CD4-positive, alpha-beta T cell (primary cell): ENCODE data around the gene CD63. TPM values are rescaled to one million over a fixed set of nuclear protein-coding genes. Genes with fewer than 3 reads are reported as not detected.

Source experiments
- ATAC-seq: fragments of 200-7000 bp; cut with Tn5 transposase; one replicate; pipeline ENCODE4 v1.10.0; 2022; ENCODE audit warnings: mild to moderate bottlenecking; ENCODE audit not compliant: poor library complexity
- CTCF ChIA-PET: fragments of 350-600 bp; sonication (Branson Sonifier 250); formaldehyde crosslinking; loops from one replicate; lab custom pipeline; 2021; ENCODE audit warnings: antibody characterized with exemption, inconsistent platforms; lab: Charles Lee
- POLR2A ChIA-PET: fragments of 350-600 bp; sonication (Branson Sonifier 250); formaldehyde crosslinking; loops from one replicate; lab custom pipeline; 2021; ENCODE audit warnings: antibody characterized with exemption, inconsistent platforms; lab: Charles Lee
- DNase-seq, 14 experiments: peaks; one replicate each; pipeline ENCODE4 v3.0.0-alpha.2; 2013 to 2020; ENCODE audit warnings: mixed read lengths in 2 of 14
- H3K27ac ChIP-seq, 2 donors: one replicate each; pipeline versions ENCODE4 v1.5.1 to v1.7.0; 2013; ENCODE audit warnings: low read length in 2 of 2, low read depth in 1 of 2, mild to moderate bottlenecking in 1 of 2
- H3K27me3 ChIP-seq, 2 experiments: 1 replicate in 1 of 2; 2 replicates in 1 of 2; pipeline versions ENCODE4 v1.6.1 to v1.7.0; 2013; ENCODE audit warnings: low read length in 2 of 2, control low read depth in 1 of 2, mild to moderate bottlenecking in 1 of 2, moderate library complexity in 1 of 2; ENCODE audit not compliant: insufficient read depth in 2 of 2, control insufficient read depth in 1 of 2
- H3K36me3 ChIP-seq: one replicate; pipeline ENCODE4 v1.6.1; 2013; ENCODE audit warnings: low read length, control low read depth; ENCODE audit not compliant: insufficient read depth
- H3K4me1 ChIP-seq: one replicate; pipeline ENCODE4 v1.6.1; 2013; ENCODE audit warnings: low read length, control low read depth; ENCODE audit not compliant: insufficient read depth
- H3K4me3 ChIP-seq: one replicate; pipeline ENCODE4 v1.5.1; 2013; ENCODE audit warnings: mild to moderate bottlenecking, low read length, moderate library complexity
- H3K9me3 ChIP-seq, 2 experiments: 1 replicate in 1 of 2; 2 replicates in 1 of 2; pipeline versions ENCODE4 v1.6.1 to v1.7.0; 2013; ENCODE audit warnings: low read length in 2 of 2, mild to moderate bottlenecking in 2 of 2, control low read depth in 1 of 2, moderate library complexity in 1 of 2; ENCODE audit not compliant: control insufficient read depth in 1 of 2, insufficient read depth in 1 of 2
- H3K27ac Mint-ChIP-seq: one replicate; pipeline ENCODE4 v1.8.0; 2020; ENCODE audit warnings: mixed read lengths
- H3K27me3 Mint-ChIP-seq: one replicate; pipeline ENCODE4 v1.8.0; 2021; ENCODE audit warnings: mixed read lengths
- H3K36me3 Mint-ChIP-seq: one replicate; pipeline ENCODE4 v1.8.0; 2021; ENCODE audit warnings: low read depth, mixed read lengths
- H3K4me1 Mint-ChIP-seq: one replicate; pipeline ENCODE4 v1.8.0; 2021; ENCODE audit warnings: low read depth, mixed read lengths
- H3K4me3 Mint-ChIP-seq: one replicate; pipeline ENCODE4 v1.8.0; 2020; ENCODE audit warnings: mild to moderate bottlenecking, mixed read lengths
- H3K9me3 Mint-ChIP-seq: one replicate; pipeline ENCODE4 v1.8.0; 2020; ENCODE audit warnings: mixed read lengths
- CTCF ChIP-seq: fragments of 200-600 bp; IDR thresholded peaks from one replicate; pipeline ENCODE4 v1.8.0; 2022; ENCODE audit warnings: antibody characterized with exemption, mild to moderate bottlenecking
- intact Hi-C, 2 experiments: fragments of 100-400 bp; cut with DNase I in 1 of 2; cut with micrococcal nuclease in 1 of 2; formaldehyde crosslinking; loops; one replicate each; pipeline versions ENCODE4 v1.15.1 to v1.9.0; 2023 to 2025; cut with DNase I, micrococcal nuclease
- total RNA-seq, 174 experiments: library from RNA in 2 of 174; stranded (reverse) in 2 of 174; gene quantifications; one replicate each; pipeline ENCODE4 v1.2.3 and lab custom pipeline; 2021 to 2026

Gene CD63
- total RNA-seq, 2 experiments from 2014 or later: 34.0 to 36.4 TPM

- Mint-ChIP-seq H3K4me3 (no peak overlapping the region), H3K27me3 (no peaks in the 10 kb centered on the region), H3K4me1 (no peaks in the 10 kb centered on the region), H3K9me3 (no peaks in the 10 kb centered on the region), H3K27ac (peak overlapping the region; percentile 21), H3K36me3 (peaks cover 88% of the 10 kb centered on the region)
- no peak for ATAC-seq
- ChIA-PET CTCF (interaction anchor here (0.6 to 1.6 kb wide), 2 partner anchors 17 to 215 kb away, joined by 3 to 4 read pairs; no protein-coding TSS in a partner anchor), POLR2A (interaction anchor here (1.4 kb wide), 1 partner anchor 12 kb away, joined by 4 read pairs; no protein-coding TSS in a partner anchor)
- TF ChIP-seq CTCF: no peak
- Histone ChIP-seq H3K27ac (no peak overlapping the region), H3K27me3 (no peaks in the 10 kb centered on the region), H3K4me3 (no peak overlapping the region), H3K4me1 (no peaks in the 10 kb centered on the region), H3K9me3 (no peaks in the 10 kb centered on the region), H3K36me3 (peaks cover 91% of the 10 kb centered on the region)
- no peak for DNase-seq
- intact Hi-C loops: no loop called here
Measured at GRCh38 chr12:55755246-55755645, 26.4 kb upstream of the CD63 start.

- ATAC-seq (no peak), DNase-seq (no peak)
- peaks cover 23% of the 10 kb centered on the region for H3K4me1 ChIP-seq
- H3K9me3 ChIP-seq: no peaks in the 10 kb centered on the region
- ChIA-PET POLR2A (interaction anchor here (1.1 to 2.2 kb wide), 4 partner anchors 9 to 796 kb away, joined by 3 to 11 read pairs (median 6); no protein-coding TSS in a partner anchor), CTCF (interaction anchor here (1.2 to 1.6 kb wide), 3 partner anchors 10 to 178 kb away, joined by 3 to 6 read pairs (median 6); no protein-coding TSS in a partner anchor)
- TF ChIP-seq CTCF: no peak
- intact Hi-C loops: loop anchor here in 1 of 2 experiments (10.0 kb wide), 1 partner anchor 716 kb away; the partner anchor contains the start of gene SPRYD4
- Mint-ChIP-seq H3K9me3 (no peaks in the 10 kb centered on the region), H3K4me3 (no peak overlapping the region), H3K27me3 (no peaks in the 10 kb centered on the region), H3K36me3 (peaks cover 52% of the 10 kb centered on the region), H3K4me1 (peaks cover 36% of the 10 kb centered on the region), H3K27ac (peak overlapping the region; percentile 72)
- H3K27ac ChIP-seq: no peak overlapping the region
- H3K4me3 ChIP-seq: no peak overlapping the region
- no peaks in the 10 kb centered on the region for H3K27me3 ChIP-seq
- H3K36me3 ChIP-seq: peaks cover 35% of the 10 kb centered on the region
Measured at GRCh38 chr12:55748230-55748993, 19.6 kb upstream of the CD63 start.

GRCh38 chr12:55746913-55747231, 18.1 kb upstream of the CD63 start:
- CTCF ChIA-PET: interaction anchor here (0.9 to 1.6 kb wide), 4 partner anchors 8 to 179 kb away, joined by 3 to 6 read pairs (median 4); no protein-coding TSS in a partner anchor
- Histone ChIP-seq H3K9me3 (no peaks in the 10 kb centered on the region), H3K27me3 (no peaks in the 10 kb centered on the region), H3K4me1 (peaks cover 33% of the 10 kb centered on the region), H3K36me3 (peaks cover 20% of the 10 kb centered on the region), H3K4me3 (no peak overlapping the region), H3K27ac (peak overlapping the region; percentile 31 to 34)
- no peaks in the 10 kb centered on the region for H3K9me3 Mint-ChIP-seq
- DNase-seq (no peak), ATAC-seq (no peak)
- peak overlapping the region; percentile 72 for H3K27ac Mint-ChIP-seq
- no peak overlapping the region for H3K4me3 Mint-ChIP-seq
- no peak for TF ChIP-seq CTCF
- peaks cover 38% of the 10 kb centered on the region for H3K36me3 Mint-ChIP-seq
- H3K4me1 Mint-ChIP-seq: peaks cover 45% of the 10 kb centered on the region
- POLR2A ChIA-PET: interaction anchor here (0.6 to 2.2 kb wide), 8 partner anchors 9 to 1422 kb away, joined by 3 to 11 read pairs (median 3); partner anchors contain the start of gene COPZ1
- H3K27me3 Mint-ChIP-seq: no peaks in the 10 kb centered on the region
- intact Hi-C loops: loop anchor here in 1 of 2 experiments (10.0 kb wide), 1 partner anchor 718 kb away; the partner anchor contains the start of gene SPRYD4
